HUES6 (cell line): ENCODE data around the gene ERC2.

Experiments used
- H3K27ac ChIP-seq: 2 replicates; pipeline ENCODE4 v1.7.0; 2013; ENCODE audit warnings: low read depth, mild to moderate bottlenecking, low read length, inconsistent platforms
- H3K27me3 ChIP-seq: 2 replicates; pipeline ENCODE4 v1.6.1; 2013; ENCODE audit warnings: low read length; ENCODE audit not compliant: control insufficient read depth, insufficient read depth
- H3K36me3 ChIP-seq: 2 replicates; pipeline ENCODE4 v1.6.1; 2013; ENCODE audit warnings: low read length; ENCODE audit not compliant: control insufficient read depth, insufficient read depth
- H3K4me1 ChIP-seq: 2 replicates; pipeline ENCODE4 v1.6.1; 2013; ENCODE audit warnings: low read length; ENCODE audit not compliant: control insufficient read depth, insufficient read depth
- H3K4me3 ChIP-seq: 2 replicates; pipeline ENCODE4 v1.5.1; 2013; ENCODE audit warnings: low read depth, low read length
- H3K9ac ChIP-seq: one replicate; pipeline ENCODE4 v1.6.1; 2013; ENCODE audit warnings: mild to moderate bottlenecking, low read length
- H3K9me3 ChIP-seq: 2 replicates; pipeline ENCODE4 v1.6.1; 2013; ENCODE audit warnings: low read depth, low read length; ENCODE audit not compliant: control insufficient read depth, insufficient read depth

The ERC2 gene

GRCh38 chr3:55585856-55586255, 882.4 kb downstream of the ERC2 start:
- Histone ChIP-seq H3K27ac (no peak overlapping the region), H3K4me1 (peaks cover 51% of the 10 kb centered on the region), H3K9me3 (no peaks in the 10 kb centered on the region), H3K9ac (peak overlapping the region; percentile 9), H3K36me3 (no peaks in the 10 kb centered on the region), H3K27me3 (no peaks in the 10 kb centered on the region), H3K4me3 (no peak overlapping the region)

DNA sequence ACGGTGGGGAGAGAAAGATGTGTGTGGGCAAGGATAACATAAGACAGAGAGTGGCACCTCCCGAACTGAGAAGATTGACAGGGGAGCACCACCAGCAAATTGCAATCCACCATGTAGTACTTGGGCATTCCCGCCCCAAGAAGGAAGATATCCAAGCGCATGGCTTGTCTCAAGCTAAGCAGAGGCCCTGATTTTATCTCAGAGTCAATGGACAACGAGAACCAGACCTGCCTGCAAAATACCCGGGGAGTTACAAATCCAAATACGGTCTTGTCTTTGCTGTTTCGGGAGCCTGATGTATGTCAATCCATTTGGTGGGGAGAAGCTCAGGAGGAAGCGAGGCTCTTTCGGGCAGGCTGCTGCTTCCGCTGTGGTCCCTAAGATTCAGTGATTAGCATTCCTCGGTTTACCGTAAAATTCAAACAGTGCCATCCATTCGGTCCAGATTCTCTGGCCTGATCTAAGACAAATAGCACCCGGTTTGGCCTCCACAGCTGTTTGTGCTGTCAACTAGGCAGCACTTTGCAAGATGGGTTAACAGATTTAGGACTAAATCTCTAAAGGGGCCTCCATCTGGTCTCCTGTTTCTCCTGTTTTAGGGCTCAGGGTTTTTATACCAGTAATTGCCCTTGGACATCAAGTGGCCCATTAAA, 883.4 kb downstream of the ERC2 start:
- H3K9me3 ChIP-seq: no peaks in the 10 kb centered on the region
- H3K27me3 ChIP-seq: no peaks in the 10 kb centered on the region
- no peaks in the 10 kb centered on the region for H3K36me3 ChIP-seq
- H3K4me1 ChIP-seq: peaks cover 43% of the 10 kb centered on the region
- H3K9ac ChIP-seq: no peak overlapping the region
- H3K27ac ChIP-seq: no peak overlapping the region; the same call in 1 of the 2 replicates
- H3K4me3 ChIP-seq: no peak overlapping the region

GRCh38 chr3:55584030-55584429, 884.2 kb downstream of the ERC2 start:
- Histone ChIP-seq H3K27me3 (no peaks in the 10 kb centered on the region), H3K9ac (no peak overlapping the region), H3K4me1 (peaks cover 36% of the 10 kb centered on the region), H3K36me3 (no peaks in the 10 kb centered on the region), H3K9me3 (no peaks in the 10 kb centered on the region), H3K4me3 (no peak overlapping the region), H3K27ac (no peak overlapping the region)

- Histone ChIP-seq H3K27me3 (no peaks in the 10 kb centered on the region), H3K9ac (no peak overlapping the region), H3K4me3 (no peak overlapping the region), H3K9me3 (peaks cover 4% of the 10 kb centered on the region; the same call in 1 of the 2 replicates), H3K4me1 (peaks cover 32% of the 10 kb centered on the region), H3K27ac (no peak overlapping the region), H3K36me3 (no peaks in the 10 kb centered on the region)
Observed at GRCh38 chr3:55583475-55583874, 884.8 kb downstream of the ERC2 start.

- H3K9me3 ChIP-seq: peaks cover 6% of the 10 kb centered on the region
- no peak overlapping the region for H3K9ac ChIP-seq
- H3K27me3 ChIP-seq: no peaks in the 10 kb centered on the region
- peaks cover 8% of the 10 kb centered on the region; the same call in 1 of the 2 replicates for H3K4me1 ChIP-seq
- H3K36me3 ChIP-seq: no peaks in the 10 kb centered on the region
- H3K4me3 ChIP-seq: no peak overlapping the region
- H3K27ac ChIP-seq: no peak overlapping the region
Observed at GRCh38 chr3:55579496-55579895, 888.8 kb downstream of the ERC2 start.

- H3K9me3 ChIP-seq: peaks cover 6% of the 10 kb centered on the region
- peaks cover 19% of the 10 kb centered on the region for H3K4me1 ChIP-seq
- H3K9ac ChIP-seq: peak overlapping the region; percentile 45
- H3K27ac ChIP-seq: peak overlapping the region; percentile 28; the same call in 1 of the 2 replicates
- H3K27me3 ChIP-seq: no peaks in the 10 kb centered on the region
- H3K4me3 ChIP-seq: no peak overlapping the region
- H3K36me3 ChIP-seq: no peaks in the 10 kb centered on the region
Observed at GRCh38 chr3:55576621-55577388, 891.5 kb downstream of the ERC2 start.

DNA sequence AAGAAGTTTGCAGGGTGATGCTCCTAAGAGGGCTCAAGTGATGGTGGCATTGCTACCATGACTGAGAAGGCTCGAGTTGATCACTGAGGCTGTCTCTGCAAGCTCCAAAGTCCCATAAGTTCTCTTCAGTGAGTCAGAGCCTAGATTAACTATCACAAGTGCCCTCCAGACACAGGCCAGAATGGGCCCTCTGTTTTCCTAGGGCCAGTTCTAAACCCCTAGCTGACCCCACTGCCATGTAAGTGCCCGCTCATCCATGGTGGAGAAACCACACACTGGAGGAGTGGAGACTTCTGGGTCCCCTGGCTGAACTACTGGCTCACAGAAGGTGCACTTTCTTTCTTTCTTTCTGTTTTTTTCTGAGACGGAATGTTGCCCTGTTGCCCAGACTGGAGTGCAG, 893.6 kb downstream of the ERC2 start:
- H3K36me3 ChIP-seq: no peaks in the 10 kb centered on the region

GRCh38 chr3:55572816-55573215, 895.5 kb downstream of the ERC2 start:
- H3K27ac ChIP-seq: no peak overlapping the region

More for the DNA sequence above, 893.6 kb downstream of the ERC2 start:
- H3K27ac ChIP-seq: no peak overlapping the region
- no peak overlapping the region for H3K4me3 ChIP-seq
- H3K4me1 ChIP-seq: peaks cover 35% of the 10 kb centered on the region
- no peak overlapping the region for H3K9ac ChIP-seq
- no peaks in the 10 kb centered on the region for H3K27me3 ChIP-seq
- peaks cover 6% of the 10 kb centered on the region for H3K9me3 ChIP-seq

DNA sequence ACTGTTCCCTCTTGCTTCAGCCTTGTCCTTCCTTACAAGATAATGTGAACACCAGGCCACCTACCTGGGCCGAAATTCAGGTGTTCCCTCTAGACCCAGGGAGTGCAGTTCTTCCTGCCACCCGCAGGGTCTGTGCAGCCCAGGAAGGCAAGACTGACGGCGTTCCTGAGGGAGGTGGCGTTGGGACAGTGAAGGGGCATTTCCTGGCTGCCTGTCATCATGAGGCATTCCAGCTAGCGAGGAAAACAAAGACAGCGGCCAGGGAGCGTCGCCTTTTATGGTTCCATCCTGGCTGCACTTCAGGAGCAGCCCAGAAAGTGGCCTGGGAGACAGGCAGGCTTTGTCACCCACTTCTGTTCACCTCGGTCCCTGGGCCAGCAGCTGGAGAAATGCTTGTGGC, 896.4 kb downstream of the ERC2 start:
- Histone ChIP-seq H3K9me3 (no peaks in the 10 kb centered on the region), H3K27me3 (no peaks in the 10 kb centered on the region), H3K9ac (peak overlapping the region; percentile 56), H3K4me1 (peaks cover 35% of the 10 kb centered on the region), H3K27ac (peak overlapping the region; percentile 62; the same call in 1 of the 2 replicates), H3K4me3 (no peak overlapping the region), H3K36me3 (no peaks in the 10 kb centered on the region)

More at GRCh38 chr3:55572816-55573215, 895.5 kb downstream of the ERC2 start:
- Histone ChIP-seq H3K9me3 (no peaks in the 10 kb centered on the region), H3K4me1 (peaks cover 35% of the 10 kb centered on the region), H3K4me3 (no peak overlapping the region), H3K9ac (no peak overlapping the region), H3K36me3 (no peaks in the 10 kb centered on the region), H3K27me3 (no peaks in the 10 kb centered on the region)

GRCh38 chr3:55571216-55571813, 897.0 kb downstream of the ERC2 start:
- Histone ChIP-seq H3K27me3 (no peaks in the 10 kb centered on the region), H3K9ac (peak overlapping the region; percentile 25), H3K4me3 (no peak overlapping the region), H3K4me1 (peaks cover 29% of the 10 kb centered on the region), H3K27ac (peak overlapping the region; percentile 33; the same call in 1 of the 2 replicates), H3K9me3 (no peaks in the 10 kb centered on the region), H3K36me3 (no peaks in the 10 kb centered on the region)

DNA sequence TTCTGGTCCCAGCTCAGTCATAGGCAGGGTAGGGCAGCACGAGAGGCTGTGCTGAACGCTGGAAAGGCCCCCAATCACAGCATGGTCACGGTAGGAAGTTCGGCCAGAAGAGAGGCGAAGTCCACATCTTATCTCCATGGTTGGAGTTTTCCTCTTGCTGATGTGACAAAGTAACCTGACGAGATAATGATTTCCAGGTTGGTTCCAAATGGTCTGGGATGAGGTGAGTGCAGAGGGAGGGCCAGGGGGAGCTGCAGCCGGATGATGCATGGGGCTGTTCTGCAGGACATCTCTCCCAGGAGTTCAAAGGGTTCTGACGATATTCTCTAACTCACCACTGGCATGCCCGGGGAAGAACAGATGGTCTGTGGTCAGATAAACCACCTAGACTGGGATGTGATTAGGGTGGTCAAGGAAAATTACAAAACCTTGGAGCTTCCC, 898.0 kb downstream of the ERC2 start:
- H3K27me3 ChIP-seq: no peaks in the 10 kb centered on the region
- H3K4me3 ChIP-seq: no peak overlapping the region
- no peak overlapping the region for H3K27ac ChIP-seq
- H3K9me3 ChIP-seq: no peaks in the 10 kb centered on the region
- no peak overlapping the region for H3K9ac ChIP-seq
- H3K4me1 ChIP-seq: peaks cover 27% of the 10 kb centered on the region
- no peaks in the 10 kb centered on the region for H3K36me3 ChIP-seq
